GM23248 (cell line): ENCODE data around the gene KCNN3. TPM values are rescaled to one million over a fixed set of nuclear protein-coding genes. Genes with fewer than 3 reads are reported as not detected.

Experiments
- DNase-seq: peaks from one replicate; pipeline ENCODE4 v3.0.0-alpha.2; 2015
- H2AFZ ChIP-seq: fragments of 200-600 bp; sonication (generic); 2 replicates; pipeline ENCODE4 v1.6.1; 2016; ENCODE audit warnings: antibody characterized with exemption
- H3F3A ChIP-seq: fragments of 200-600 bp; sonication (generic); 2 replicates; pipeline ENCODE4 v1.6.1; 2016; ENCODE audit warnings: mild to moderate bottlenecking, antibody characterized with exemption, mixed run types; ENCODE audit not compliant: insufficient read depth
- H3K27ac ChIP-seq: fragments of 200-600 bp; sonication (generic); 2 replicates; pipeline ENCODE4 v1.5.1; 2016; ENCODE audit warnings: mild to moderate bottlenecking
- H3K27me3 ChIP-seq: fragments of 200-600 bp; sonication (generic); replicated peaks from 2 replicates; pipeline ENCODE4 v1.6.1; 2016; ENCODE audit warnings: mild to moderate bottlenecking; ENCODE audit not compliant: insufficient read depth
- H3K36me3 ChIP-seq: fragments of 200-600 bp; sonication (generic); 2 replicates; pipeline ENCODE4 v1.6.1; 2016; ENCODE audit warnings: low read depth, mild to moderate bottlenecking
- H3K4me1 ChIP-seq: fragments of 200-600 bp; sonication (generic); 2 replicates; pipeline ENCODE4 v1.6.1; 2016; ENCODE audit warnings: mild to moderate bottlenecking; ENCODE audit not compliant: insufficient read depth
- H3K4me2 ChIP-seq: fragments of 200-600 bp; sonication (generic); one replicate; pipeline ENCODE4 v1.6.1; 2016; ENCODE audit warnings: mild to moderate bottlenecking; ENCODE audit not compliant: unreplicated experiment
- H3K4me3 ChIP-seq: fragments of 200-600 bp; sonication (generic); 2 replicates; pipeline ENCODE4 v1.5.1; 2016; ENCODE audit warnings: mild to moderate bottlenecking
- H3K79me2 ChIP-seq: fragments of 200-600 bp; sonication (generic); 2 replicates; pipeline ENCODE4 v1.6.1; 2016; ENCODE audit warnings: mild to moderate bottlenecking; ENCODE audit not compliant: insufficient read depth
- H3K9ac ChIP-seq: fragments of 200-600 bp; sonication (generic); 2 replicates; pipeline ENCODE4 v1.6.1; 2016; ENCODE audit warnings: mild to moderate bottlenecking
- H3K9me2 ChIP-seq: fragments of 200-600 bp; sonication (generic); 2 replicates; pipeline ENCODE4 v1.6.1; 2016; ENCODE audit warnings: mixed run types, mild to moderate bottlenecking, moderate library complexity; ENCODE audit not compliant: insufficient read depth
- H3K9me3 ChIP-seq: fragments of 200-600 bp; sonication (generic); one replicate; pipeline ENCODE4 v1.6.1; 2017; ENCODE audit warnings: low read depth
- H4K20me1 ChIP-seq: fragments of 200-600 bp; sonication (generic); 2 replicates; pipeline ENCODE4 v1.6.0; 2016; ENCODE audit not compliant: insufficient read depth
- EZH2 ChIP-seq: fragments of 200-600 bp; sonication (generic); IDR thresholded peaks from 2 replicates; pipeline ENCODE4 v1.6.1; 2018; ENCODE audit warnings: antibody characterized with exemption, mild to moderate bottlenecking; ENCODE audit not compliant: insufficient read depth, poor library complexity, severe bottlenecking
- EZH2phosphoT487 ChIP-seq: fragments of 200-600 bp; sonication (generic); IDR thresholded peaks from 2 replicates; pipeline ENCODE4 v1.6.1; 2018; ENCODE audit warnings: antibody characterized with exemption, moderate library complexity, mild to moderate bottlenecking, low read depth; ENCODE audit not compliant: insufficient read depth
- WGBS, 2 experiments: methylation state at CpG; one replicate each; pipeline ENCODE4 v1.1.6; 2015 to 2017; ENCODE audit warnings: low lambda C conversion rate in 2 of 2, low coverage in 1 of 2; ENCODE audit errors: missing lambda C conversion rate in 2 of 2; 5-methylcytosine and 5-hydroxymethylcytosine counted together
- in situ Hi-C: fragments of 300-500 bp; cut with MboI; formaldehyde crosslinking; loops from 2 replicates; pipeline ENCODE4 v1.15.0; 2020
- polyA plus RNA-seq: library from polyadenylated mRNA; unstranded; fragments of >200 nt; fragmentation: Nextera tagmentation; extraction: Ambion mirVana; gene quantifications from 2 replicates; pipeline ENCODE4 v1.2.1, GENCODE V29; 2016
- total RNA-seq: library from RNA; depleted of rRNA; stranded (reverse); fragments of >200 nt; shearing (Covaris generic); gene quantifications from 2 replicates; pipeline ENCODE4 v1.2.3, GENCODE V29; 2014

KCNN3 gene
- total and polyA plus RNA-seq, 2 experiments from 2014 or later: not detected

DNA sequence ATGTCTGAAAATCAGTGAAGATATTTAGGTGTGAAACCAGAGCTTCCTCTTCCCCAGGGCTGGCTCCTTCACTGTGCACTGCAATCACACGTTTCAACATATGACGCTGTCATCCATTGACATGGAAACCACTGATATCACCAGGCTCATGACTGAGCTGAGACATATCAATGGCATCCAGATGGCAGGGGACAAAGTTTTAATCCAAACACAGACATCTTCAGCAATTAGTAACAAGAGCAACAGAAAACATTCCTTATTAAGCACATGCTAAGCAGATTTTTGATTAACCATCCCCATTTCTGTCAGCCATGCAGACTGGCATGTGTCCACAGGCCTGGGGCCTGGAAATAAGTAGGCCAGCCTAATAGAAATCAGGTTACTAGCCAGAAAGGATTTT is 154.1 kb downstream of the KCNN3 start:
- Histone ChIP-seq H3K9me3 (no peaks in the 10 kb centered on the region), H3K4me3 (no peak overlapping the region), H2AFZ (no peak overlapping the region), H3K4me1 (0 out of 2 replicates have a peak, but pooled peaks cover 4% of the 10 kb centered on the region), H4K20me1 (no peaks in the 10 kb centered on the region), H3K27ac (no peak overlapping the region), H3K9ac (no peak overlapping the region), H3K9me2 (no peaks in the 10 kb centered on the region), H3K79me2 (no peaks in the 10 kb centered on the region), H3F3A (peaks cover 6% of the 10 kb centered on the region; the same call in 1 of the 2 replicates), H3K36me3 (no peaks in the 10 kb centered on the region), H3K27me3 (0 out of 2 replicates have a peak, but pooled peaks cover 9% of the 10 kb centered on the region), H3K4me2 (no peak overlapping the region)
- 18 to 25% methylated on average over 2 of the region's 2 CpGs for WGBS, 2 experiments
- DNase-seq: peak; percentile 61
- no peak for TF ChIP-seq EZH2phosphoT487
- TF ChIP-seq EZH2: no peak
- in situ Hi-C loops: no loop called here

GRCh38 chr1:154715385-154715784 is 154.7 kb downstream of the KCNN3 start:
- H3K27ac ChIP-seq: no peak overlapping the region
- peaks cover 6% of the 10 kb centered on the region; the same call in 1 of the 2 replicates for H3F3A ChIP-seq
- H3K4me2 ChIP-seq: no peak overlapping the region
- 27 to 39% methylated on average over 5 of the region's 5 CpGs for WGBS, 2 experiments
- no peak for DNase-seq
- no peaks in the 10 kb centered on the region for H3K36me3 ChIP-seq
- no peak overlapping the region for H2AFZ ChIP-seq
- H3K9me2 ChIP-seq: no peaks in the 10 kb centered on the region
- TF ChIP-seq EZH2: no peak
- no peak for TF ChIP-seq EZH2phosphoT487
- H3K4me3 ChIP-seq: no peak overlapping the region
- H3K9me3 ChIP-seq: no peaks in the 10 kb centered on the region
- H3K9ac ChIP-seq: no peak overlapping the region
- no peaks in the 10 kb centered on the region for H3K79me2 ChIP-seq
- H3K27me3 ChIP-seq: 0 out of 2 replicates have a peak, but pooled peaks cover 9% of the 10 kb centered on the region
- H3K4me1 ChIP-seq: 0 out of 2 replicates have a peak, but pooled peaks cover 4% of the 10 kb centered on the region
- in situ Hi-C loops: no loop called here
- H4K20me1 ChIP-seq: no peaks in the 10 kb centered on the region

GRCh38 chr1:154714638-154715037 is 155.4 kb downstream of the KCNN3 start:
- no peak overlapping the region for H3K27ac ChIP-seq

GRCh38 chr1:154714052-154714623 is 155.9 kb downstream of the KCNN3 start:
- no peaks in the 10 kb centered on the region for H3K79me2 ChIP-seq
- no peak overlapping the region for H3K4me3 ChIP-seq
- H4K20me1 ChIP-seq: no peaks in the 10 kb centered on the region
- H3K27ac ChIP-seq: no peak overlapping the region
- in situ Hi-C loops: no loop called here
- H3K9me2 ChIP-seq: no peaks in the 10 kb centered on the region
- DNase-seq: no peak
- H2AFZ ChIP-seq: no peak overlapping the region
- H3K9me3 ChIP-seq: no peaks in the 10 kb centered on the region
- H3K36me3 ChIP-seq: no peaks in the 10 kb centered on the region
- H3K27me3 ChIP-seq: 0 out of 2 replicates have a peak, but pooled peaks cover 9% of the 10 kb centered on the region
- peaks cover 6% of the 10 kb centered on the region; the same call in 1 of the 2 replicates for H3F3A ChIP-seq
- no peak overlapping the region for H3K9ac ChIP-seq
- 0 out of 2 replicates have a peak, but pooled peaks cover 4% of the 10 kb centered on the region for H3K4me1 ChIP-seq
- TF ChIP-seq EZH2phosphoT487 (no peak), EZH2 (no peak)
- 60 to 77% methylated on average over 1 to 2 of the region's 2 CpGs for WGBS, 2 experiments
- H3K4me2 ChIP-seq: no peak overlapping the region

More at GRCh38 chr1:154714638-154715037, 155.4 kb downstream of the KCNN3 start:
- Histone ChIP-seq H3K9ac (no peak overlapping the region), H3F3A (peaks cover 6% of the 10 kb centered on the region; the same call in 1 of the 2 replicates), H3K36me3 (no peaks in the 10 kb centered on the region), H3K4me3 (no peak overlapping the region), H2AFZ (no peak overlapping the region), H3K4me2 (no peak overlapping the region), H3K9me3 (no peaks in the 10 kb centered on the region), H3K27me3 (0 out of 2 replicates have a peak, but pooled peaks cover 9% of the 10 kb centered on the region), H3K4me1 (0 out of 2 replicates have a peak, but pooled peaks cover 4% of the 10 kb centered on the region), H3K9me2 (no peaks in the 10 kb centered on the region), H4K20me1 (no peaks in the 10 kb centered on the region), H3K79me2 (no peaks in the 10 kb centered on the region)
- TF ChIP-seq EZH2 (no peak), EZH2phosphoT487 (no peak)
- DNase-seq: peak; percentile 77
- 7 to 8% methylated on average over 3 of the region's 3 CpGs for WGBS, 2 experiments
- in situ Hi-C loops: no loop called here

GRCh38 chr1:154713005-154713404 is 157.1 kb downstream of the KCNN3 start:
- DNase-seq: no peak

More at GRCh38 chr1:154713005-154713404, 157.1 kb downstream of the KCNN3 start:
- no peak overlapping the region for H3K27ac ChIP-seq
- H3F3A ChIP-seq: peaks cover 6% of the 10 kb centered on the region; the same call in 1 of the 2 replicates
- H2AFZ ChIP-seq: no peak overlapping the region
- TF ChIP-seq EZH2phosphoT487 (no peak), EZH2 (no peak)
- no peak overlapping the region for H3K4me3 ChIP-seq
- 87% methylated on average over 11 of the region's 11 CpGs for WGBS, 2 experiments
- no peaks in the 10 kb centered on the region for H3K79me2 ChIP-seq
- in situ Hi-C loops: no loop called here
- H3K9me3 ChIP-seq: no peaks in the 10 kb centered on the region
- no peaks in the 10 kb centered on the region for H4K20me1 ChIP-seq
- H3K4me1 ChIP-seq: 0 out of 2 replicates have a peak, but pooled peaks cover 4% of the 10 kb centered on the region
- 0 out of 2 replicates have a peak, but pooled peaks cover 9% of the 10 kb centered on the region for H3K27me3 ChIP-seq
- H3K9me2 ChIP-seq: no peaks in the 10 kb centered on the region
- H3K36me3 ChIP-seq: no peaks in the 10 kb centered on the region
- no peak overlapping the region for H3K4me2 ChIP-seq
- no peak overlapping the region for H3K9ac ChIP-seq
